Umbilical cord (tissue), 2 donors: ENCODE data around the gene BBS7. TPM values are rescaled to one million over a fixed set of nuclear protein-coding genes. Genes with fewer than 3 reads are reported as not detected.

Source experiments
- DNase-seq: peaks from one replicate; pipeline ENCODE4 v3.0.0-alpha.2; 2015; ENCODE audit warnings: low spot score
- total RNA-seq: library from RNA; depleted of rRNA; stranded (reverse); fragments of >200 nt; gene quantifications from one replicate; pipeline ENCODE4 v1.2.3, GENCODE V29; 2014; ENCODE audit warnings: low replicate concordance; ENCODE audit not compliant: insufficient read depth

Gene BBS7
- 25.0 TPM for total RNA-seq

- DNase-seq, result peak; percentile 99
Measured at GRCh38 chr4:121869841-121870822, at the start of gene BBS7. Gene BBS7 (minus strand): TSS chr4:121870474. CDS start chr4:121870313, 161 bp downstream.

GRCh38 chr4:121913667-121914066 lies 43.4 kb upstream of the BBS7 start:
- DNase-seq, result no peak

GRCh38 chr4:121908346-121908745 lies 38.1 kb upstream of the BBS7 start:
- no peak for DNase-seq

- peak; percentile 70 for DNase-seq
Measured at GRCh38 chr4:121900132-121900983, 30.1 kb upstream of the BBS7 start.

- DNase-seq, result no peak
Measured at GRCh38 chr4:121898150-121898549, 27.9 kb upstream of the BBS7 start.

- no peak for DNase-seq
Measured at GRCh38 chr4:121888134-121888533, 17.9 kb upstream of the BBS7 start.

- no peak for DNase-seq
Measured at GRCh38 chr4:121885115-121885514, 14.8 kb upstream of the BBS7 start.

GRCh38 chr4:121881158-121881557 lies 10.9 kb upstream of the BBS7 start:
- DNase-seq, result no peak

GRCh38 chr4:121879135-121879534 lies 8.9 kb upstream of the BBS7 start:
- no peak for DNase-seq

- peak; percentile 46 for DNase-seq
Measured at GRCh38 chr4:121877041-121877773, 6.9 kb upstream of the BBS7 start.

GRCh38 chr4:121876070-121876469 lies 5.8 kb upstream of the BBS7 start:
- DNase-seq, result no peak

- DNase-seq, result no peak
Measured at GRCh38 chr4:121875652-121876051, 5.4 kb upstream of the BBS7 start.

- DNase-seq, result peak; percentile 26
Measured at GRCh38 chr4:121873604-121874003, 3.3 kb upstream of the BBS7 start.

- DNase-seq, result no peak
Measured at GRCh38 chr4:121863799-121864198, 6.5 kb downstream of the BBS7 start.

GRCh38 chr4:121861426-121861825 lies 8.8 kb downstream of the BBS7 start:
- no peak for DNase-seq

- DNase-seq, result no peak
Measured at GRCh38 chr4:121860121-121860520, 10.2 kb downstream of the BBS7 start.

- no peak for DNase-seq
Measured at GRCh38 chr4:121851354-121851753, 18.9 kb downstream of the BBS7 start.

- DNase-seq, result no peak
Measured at GRCh38 chr4:121846662-121847061, 23.6 kb downstream of the BBS7 start.

GRCh38 chr4:121842862-121843261 lies 27.4 kb downstream of the BBS7 start:
- DNase-seq, result no peak

GRCh38 chr4:121838136-121838535 lies 32.1 kb downstream of the BBS7 start:
- no peak for DNase-seq

- DNase-seq, result no peak
Measured at GRCh38 chr4:121829511-121829910, 40.8 kb downstream of the BBS7 start.

- DNase-seq, result no peak
Measured at GRCh38 chr4:121827853-121828252, 42.4 kb downstream of the BBS7 start.
